HEK293T (cell line): ENCODE data around the gene RASGRP2.

Source experiments
- CTCF ChIA-PET: fragments of 350-600 bp; formaldehyde crosslinking; extraction: SDS; loops from one replicate; lab custom pipeline; 2021; ENCODE audit warnings: antibody characterized with exemption, inconsistent platforms; lab: Yijun Ruan, JAX
- POLR2A ChIA-PET: fragments of 350-600 bp; formaldehyde crosslinking; extraction: SDS; loops from one replicate; lab custom pipeline; 2020; ENCODE audit warnings: antibody characterized with exemption, inconsistent platforms; lab: Yijun Ruan, JAX
- DNase-seq: peaks from one replicate; pipeline ENCODE4 v3.0.0; 2012; ENCODE audit warnings: mixed read lengths; ENCODE audit errors: extremely low spot score
- ARNT ChIP-seq: fragments of 450-650 bp; IDR thresholded peaks from 2 replicates; pipeline ENCODE4 v1.6.1; 2017; ENCODE audit warnings: mild to moderate bottlenecking
- BHLHE40 ChIP-seq: fragments of 450-650 bp; IDR thresholded peaks from 2 replicates; pipeline ENCODE4 v1.6.1; 2016; ENCODE audit warnings: mild to moderate bottlenecking, moderate library complexity, borderline replicate concordance
- CTBP1 ChIP-seq: fragments of 450-650 bp; IDR thresholded peaks from 2 replicates; pipeline ENCODE4 v1.6.1; 2016; ENCODE audit warnings: borderline replicate concordance
- ELF4 ChIP-seq: fragments of 450-650 bp; IDR thresholded peaks from 2 replicates; pipeline ENCODE4 v1.6.1; 2017; ENCODE audit warnings: antibody characterized with exemption
- FOXA1 ChIP-seq: fragments of 450-650 bp; IDR thresholded peaks from 2 replicates; pipeline ENCODE4 v1.6.1; 2016; ENCODE audit warnings: mild to moderate bottlenecking
- FOXK2 ChIP-seq: fragments of 450-650 bp; IDR thresholded peaks from 2 replicates; pipeline ENCODE4 v1.6.1; 2016; ENCODE audit warnings: mild to moderate bottlenecking
- FOXM1 ChIP-seq: fragments of 450-650 bp; IDR thresholded peaks from 2 replicates; pipeline ENCODE4 v1.6.1; 2017; ENCODE audit warnings: mild to moderate bottlenecking, borderline replicate concordance
- HDGF ChIP-seq: fragments of 450-650 bp; IDR thresholded peaks from 2 replicates; pipeline ENCODE4 v1.6.1; 2017; ENCODE audit warnings: antibody characterized with exemption, borderline replicate concordance
- L3MBTL2 ChIP-seq: fragments of 450-650 bp; conservative IDR thresholded peaks from 2 replicates; pipeline ENCODE4 v1.6.1; 2016; ENCODE audit warnings: mild to moderate bottlenecking
- LEF1 ChIP-seq: fragments of 450-650 bp; IDR thresholded peaks from 2 replicates; pipeline ENCODE4 v1.6.1; 2017; ENCODE audit warnings: mild to moderate bottlenecking, borderline replicate concordance
- NFRKB ChIP-seq: fragments of 450-650 bp; IDR thresholded peaks from 2 replicates; pipeline ENCODE4 v1.6.1; 2016; ENCODE audit warnings: mild to moderate bottlenecking, moderate library complexity
- SP1 ChIP-seq: fragments of 450-650 bp; IDR thresholded peaks from 2 replicates; pipeline ENCODE4 v1.6.1; 2017
- SUZ12 ChIP-seq: fragments of 450-650 bp; IDR thresholded peaks from 2 replicates; pipeline ENCODE4 v1.6.1; 2016; ENCODE audit warnings: mild to moderate bottlenecking
- TARDBP ChIP-seq: fragments of 450-650 bp; IDR thresholded peaks from 2 replicates; pipeline ENCODE4 v1.6.1; 2016
- ZNF384 ChIP-seq: fragments of 450-650 bp; IDR thresholded peaks from 2 replicates; pipeline ENCODE4 v1.6.1; 2016
- TF ChIP-seq, protein P1 (sequence below): fragments of 450-650 bp; IDR thresholded peaks from 2 replicates; pipeline ENCODE4 v1.6.1; 2016

Gene RASGRP2

DNA sequence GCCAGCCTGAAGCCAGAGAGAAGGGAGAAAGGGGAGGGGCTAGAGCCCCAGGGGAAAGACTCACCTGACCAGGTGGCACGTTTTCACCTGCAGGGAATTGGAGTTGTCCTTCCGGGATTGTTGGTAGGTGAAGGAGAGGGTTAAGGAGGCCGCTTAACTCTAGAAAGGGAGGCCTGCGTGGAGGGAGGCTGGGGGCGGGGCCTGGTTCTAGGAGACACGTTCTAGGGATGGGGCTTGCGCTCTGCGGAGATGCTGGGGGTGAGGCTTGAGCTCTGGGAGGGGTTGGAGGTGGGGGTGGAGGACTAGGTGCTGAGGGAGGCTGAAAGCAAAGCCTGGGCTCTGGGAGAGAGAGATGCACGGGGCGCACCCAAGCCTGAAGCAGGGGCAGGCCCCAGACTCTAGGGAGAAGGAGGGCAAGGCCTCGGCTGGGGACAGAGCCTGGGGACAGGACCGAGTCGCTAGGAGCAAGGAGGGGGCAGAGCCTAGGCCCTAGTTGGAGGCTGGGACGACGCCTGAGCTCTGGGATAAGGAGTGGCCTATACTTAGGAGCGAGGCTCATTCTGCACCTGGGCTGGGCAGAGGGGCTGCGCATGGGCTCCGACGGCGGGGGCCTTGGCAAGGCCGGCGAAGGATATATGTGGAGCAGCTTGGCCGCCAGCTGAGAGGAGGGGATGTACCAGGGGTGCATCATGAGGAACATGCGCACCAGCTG is 2.4 kb downstream of the RASGRP2 start:
- ChIA-PET CTCF (interaction anchor here (2.3 kb wide), 1 partner anchor 53 kb away, joined by 14 read pairs; no protein-coding TSS in a partner anchor), POLR2A (interaction anchor here (0.6 kb wide), 1 partner anchor 37 kb away, joined by 3 read pairs; the partner anchor contains the start of gene SF1)
- TF ChIP-seq L3MBTL2 (no peak), TARDBP (no peak), SP1 (no peak), LEF1 (no peak)
- DNase-seq: no peak

DNA sequence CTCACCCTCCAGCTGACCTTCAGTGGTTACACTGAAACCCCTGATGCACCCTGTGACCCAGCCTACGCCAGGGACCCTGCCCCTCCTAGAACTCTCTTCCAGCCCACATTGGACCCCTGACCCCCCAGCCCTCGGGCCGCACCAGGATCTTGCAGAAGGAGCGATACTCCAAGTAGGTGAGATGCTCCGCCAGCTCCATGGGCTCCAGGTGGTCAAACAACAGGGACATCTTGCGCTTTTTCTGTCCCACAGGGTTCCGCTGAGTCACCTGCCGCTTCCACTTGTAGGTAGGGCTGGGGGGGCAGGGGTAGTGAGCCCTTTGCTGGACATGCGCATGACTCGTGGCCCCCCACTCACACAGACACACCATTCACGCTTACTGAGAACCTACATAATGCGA is 4.1 kb downstream of the RASGRP2 start:
- ChIA-PET CTCF (no interaction called here), POLR2A (no interaction called here)
- DNase-seq: no peak
- TF ChIP-seq LEF1 (no peak), ARNT (no peak), FOXM1 (no peak), ZNF384 (no peak), CTBP1 (no peak), TARDBP (no peak), HDGF (no peak), L3MBTL2 (no peak), FOXK2 (no peak), NFRKB (no peak), BHLHE40 (no peak), FOXA1 (no peak), SP1 (no peak)
- TF ChIP-seq, protein P1, sequence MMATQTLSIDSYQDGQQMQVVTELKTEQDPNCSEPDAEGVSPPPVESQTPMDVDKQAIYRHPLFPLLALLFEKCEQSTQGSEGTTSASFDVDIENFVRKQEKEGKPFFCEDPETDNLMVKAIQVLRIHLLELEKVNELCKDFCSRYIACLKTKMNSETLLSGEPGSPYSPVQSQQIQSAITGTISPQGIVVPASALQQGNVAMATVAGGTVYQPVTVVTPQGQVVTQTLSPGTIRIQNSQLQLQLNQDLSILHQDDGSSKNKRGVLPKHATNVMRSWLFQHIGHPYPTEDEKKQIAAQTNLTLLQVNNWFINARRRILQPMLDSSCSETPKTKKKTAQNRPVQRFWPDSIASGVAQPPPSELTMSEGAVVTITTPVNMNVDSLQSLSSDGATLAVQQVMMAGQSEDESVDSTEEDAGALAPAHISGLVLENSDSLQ: no peak

DNA sequence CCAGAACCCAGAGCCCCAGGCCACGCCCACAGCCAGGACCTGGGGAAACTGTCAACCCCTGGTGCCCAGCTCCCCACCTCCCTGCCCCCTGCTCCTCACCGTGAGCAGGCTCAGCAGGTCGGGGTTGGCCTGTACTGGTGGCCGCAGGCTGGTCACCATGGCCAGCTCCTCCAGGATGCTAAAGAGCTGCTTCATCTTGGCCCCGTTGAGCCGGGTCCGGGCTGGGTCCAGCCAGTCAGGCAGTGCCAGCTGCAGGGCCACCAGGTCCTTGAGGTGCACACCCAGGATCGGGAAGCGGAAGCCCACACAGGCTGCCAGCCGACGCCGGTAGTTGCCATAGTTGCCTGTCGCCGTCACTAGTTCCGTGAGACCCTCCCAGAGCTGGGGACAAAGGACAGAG is 7.3 kb downstream of the RASGRP2 start:
- no peak for TF ChIP-seq LEF1
- no peak for TF ChIP-seq SP1
- no peak for TF ChIP-seq HDGF
- no peak for TF ChIP-seq FOXA1
- TF ChIP-seq CTBP1: no peak
- TF ChIP-seq ARNT: no peak
- ChIA-PET POLR2A (no interaction called here), CTCF (no interaction called here)
- no peak for DNase-seq

DNA sequence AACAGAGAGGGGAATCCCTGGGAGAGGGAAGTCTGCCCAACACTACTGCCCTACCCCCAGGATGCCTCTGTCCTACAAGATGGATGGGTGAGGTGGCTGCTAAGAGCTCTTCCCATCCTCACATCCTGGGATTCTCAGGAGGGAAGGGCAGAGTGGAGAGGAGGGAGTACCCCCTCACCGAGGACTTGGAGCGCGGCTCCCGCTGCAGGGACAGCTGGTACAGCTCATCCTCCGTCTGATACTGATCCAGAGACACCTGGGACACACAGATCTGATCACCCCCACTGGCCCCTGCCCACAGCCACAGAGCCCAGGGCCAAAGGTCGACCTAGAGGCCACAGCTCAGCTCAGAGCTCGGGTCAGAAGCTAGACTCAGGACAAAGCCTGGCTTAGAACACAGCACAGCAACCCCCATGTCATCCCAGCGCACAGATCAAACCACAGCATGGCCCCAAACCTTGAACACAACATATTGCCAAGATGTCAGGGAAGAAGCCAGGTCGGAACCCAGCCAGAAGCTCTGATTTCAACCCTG is 8.2 kb downstream of the RASGRP2 start:
- no peak for DNase-seq
- ChIA-PET CTCF (interaction anchor here (0.6 to 1.0 kb wide), 2 partner anchors 47 to 540 kb away, joined by 3 to 5 read pairs; no protein-coding TSS in a partner anchor), POLR2A (no interaction called here)
- TF ChIP-seq LEF1: no peak
- TF ChIP-seq SUZ12: no peak
- TF ChIP-seq, protein P1: no peak
- no peak for TF ChIP-seq HDGF
- TF ChIP-seq ZNF384: no peak
- TF ChIP-seq ELF4: no peak
- TF ChIP-seq L3MBTL2: no peak
- TF ChIP-seq CTBP1: no peak
- TF ChIP-seq FOXM1: no peak
- TF ChIP-seq FOXA1: no peak
- TF ChIP-seq TARDBP: no peak
- TF ChIP-seq SP1: no peak
- TF ChIP-seq ARNT: no peak
- TF ChIP-seq BHLHE40: no peak
- no peak for TF ChIP-seq NFRKB
- TF ChIP-seq FOXK2: no peak

DNA sequence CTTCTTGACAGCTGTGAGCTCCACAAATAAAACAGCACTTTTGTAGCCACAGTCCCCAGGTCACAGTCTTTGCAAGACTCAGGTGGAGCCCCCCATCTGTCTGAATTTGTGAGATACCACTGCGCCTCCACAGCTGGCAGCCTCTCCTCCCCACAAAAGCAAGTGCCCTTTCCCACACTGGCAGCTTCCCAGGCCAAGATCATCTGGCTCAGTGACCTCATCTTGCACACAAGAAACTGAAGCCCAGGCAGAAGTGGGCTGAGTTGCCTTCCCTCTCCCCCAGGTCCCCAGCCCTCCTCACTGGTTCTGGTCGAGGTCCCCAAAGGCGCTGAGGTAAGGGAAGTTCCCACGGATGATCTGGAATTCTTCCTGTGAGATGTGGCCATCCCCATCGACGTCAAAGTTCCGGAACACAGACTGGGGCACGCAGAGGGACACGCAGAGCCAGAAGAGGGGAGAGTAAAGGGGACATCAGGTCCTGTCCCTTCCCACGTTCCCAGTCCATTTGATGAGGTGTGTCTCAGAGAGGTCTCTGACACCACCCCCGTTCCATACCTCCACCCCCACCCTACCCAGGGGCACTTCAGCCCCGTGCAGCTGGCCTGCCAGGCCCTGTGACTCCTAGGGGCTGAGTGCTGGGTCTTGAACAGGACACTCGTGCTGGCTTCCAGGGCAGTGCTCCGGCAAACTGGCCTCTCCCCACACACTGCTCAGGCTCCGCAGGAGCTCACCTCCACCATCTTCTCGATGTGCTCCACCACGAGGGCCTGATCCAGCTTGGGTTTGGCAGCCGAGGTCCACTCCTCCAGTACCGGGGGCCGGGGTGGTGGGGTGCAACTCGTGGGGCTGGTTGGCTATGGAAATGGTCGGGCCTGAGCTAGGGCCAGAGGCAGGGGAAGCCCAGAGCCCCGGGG is 8.9 kb downstream of the RASGRP2 start:
- CTCF ChIA-PET: interaction anchor here (1.0 kb wide), 1 partner anchor 46 kb away, joined by 3 read pairs; no protein-coding TSS in a partner anchor
- DNase-seq: no peak
- POLR2A ChIA-PET: no interaction called here
- TF ChIP-seq FOXA1 (no peak), SP1 (no peak), ZNF384 (no peak), ELF4 (no peak), SUZ12 (no peak), ARNT (no peak), FOXK2 (no peak), TARDBP (no peak), HDGF (no peak), FOXM1 (no peak)

DNA sequence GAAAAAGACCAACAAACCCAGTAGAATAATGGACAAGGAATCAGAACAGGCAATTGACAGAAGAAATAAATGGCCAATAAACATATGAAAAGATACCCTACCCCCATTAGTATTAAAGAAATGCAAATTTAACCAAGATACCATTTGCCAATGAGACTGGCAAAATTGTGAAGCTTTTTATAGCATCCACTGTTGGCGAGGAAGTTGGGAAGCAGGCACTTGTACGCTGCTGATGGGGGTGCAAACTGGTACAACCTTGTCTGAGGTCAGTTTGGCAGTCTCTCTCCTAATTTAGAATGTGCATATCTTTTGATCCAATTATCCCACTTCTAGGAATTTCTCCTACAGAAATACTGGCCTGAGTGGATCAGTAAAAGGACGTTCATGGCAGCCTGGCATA is 12.3 kb downstream of the RASGRP2 start:
- ChIA-PET CTCF (no interaction called here), POLR2A (no interaction called here)
- DNase-seq: no peak
- no peak for TF ChIP-seq FOXA1
- TF ChIP-seq TARDBP: no peak
- TF ChIP-seq SP1: no peak
- no peak for TF ChIP-seq ZNF384
- no peak for TF ChIP-seq ARNT
- TF ChIP-seq CTBP1: no peak
- TF ChIP-seq ELF4: no peak
- TF ChIP-seq BHLHE40: no peak
- no peak for TF ChIP-seq FOXK2
- no peak for TF ChIP-seq SUZ12
- no peak for TF ChIP-seq LEF1
- no peak for TF ChIP-seq L3MBTL2
- TF ChIP-seq, protein P1: no peak
- no peak for TF ChIP-seq HDGF
- no peak for TF ChIP-seq FOXM1
- TF ChIP-seq NFRKB: no peak
